Activated T-helper 1 cell treated with Interleukin-2 at 50 U/mL for 16 hours (primary cell): ENCODE data around the gene AUTS2.

ENCODE experiments used
- DNase-seq: peaks from one replicate; pipeline ENCODE4 v3.0.0-alpha.2; 2020; ENCODE audit warnings: low read depth

AUTS2 gene

GRCh38 chr7:70383066-70383782 lies 784.9 kb downstream of the AUTS2 start:
- DNase-seq = no peak

- no peak for DNase-seq
Observed at GRCh38 chr7:70384024-70384423, 785.7 kb downstream of the AUTS2 start.

- no peak for DNase-seq
Observed at GRCh38 chr7:70384891-70385290, 786.6 kb downstream of the AUTS2 start.

- DNase-seq = no peak
Observed at GRCh38 chr7:70387217-70387616, 788.9 kb downstream of the AUTS2 start.

GRCh38 chr7:70389531-70390151 lies 791.4 kb downstream of the AUTS2 start:
- DNase-seq = no peak

- DNase-seq = no peak
Observed at GRCh38 chr7:70390251-70390650, 792.0 kb downstream of the AUTS2 start.

- DNase-seq = no peak
Observed at GRCh38 chr7:70392256-70392876, 794.1 kb downstream of the AUTS2 start.

GRCh38 chr7:70392877-70393435 lies 794.7 kb downstream of the AUTS2 start:
- DNase-seq = no peak

GRCh38 chr7:70393956-70394355 lies 795.7 kb downstream of the AUTS2 start:
- DNase-seq = no peak

GRCh38 chr7:70400829-70401380 lies 802.6 kb downstream of the AUTS2 start:
- DNase-seq = no peak

GRCh38 chr7:70402069-70402468 lies 803.8 kb downstream of the AUTS2 start:
- DNase-seq = no peak

GRCh38 chr7:70405241-70405640 lies 807.0 kb downstream of the AUTS2 start:
- no peak for DNase-seq

- no peak for DNase-seq
Observed at GRCh38 chr7:70406186-70406949, 808.1 kb downstream of the AUTS2 start.

- DNase-seq = no peak
Observed at GRCh38 chr7:70406950-70407209, 808.6 kb downstream of the AUTS2 start.

GRCh38 chr7:70408477-70408876 lies 810.2 kb downstream of the AUTS2 start:
- no peak for DNase-seq

GRCh38 chr7:70408891-70409290 lies 810.6 kb downstream of the AUTS2 start:
- DNase-seq = no peak

GRCh38 chr7:70410134-70410750 lies 812.0 kb downstream of the AUTS2 start:
- DNase-seq = no peak

- no peak for DNase-seq
Observed at GRCh38 chr7:70414368-70414767, 816.1 kb downstream of the AUTS2 start.

- no peak for DNase-seq
Observed at GRCh38 chr7:70415179-70415972, 817.1 kb downstream of the AUTS2 start.

- DNase-seq = no peak
Observed at GRCh38 chr7:70416347-70416985, 818.2 kb downstream of the AUTS2 start.
